GM19328 (cell line): ENCODE measurements around the gene ZNF628.
"Not testable (repeated sequence)": the region's sequence is repeated elsewhere in the genome, so short reads cannot be mapped to it uniquely, and the experiment has no call there.

ENCODE experiments used
- ATAC-seq: cut with Tn5 transposase; IDR thresholded peaks from one replicate; pipeline ENCODE4 v1.9.1; 2021; ENCODE audit warnings: mild to moderate bottlenecking, moderate library complexity; ENCODE audit not compliant: unreplicated experiment

The ZNF628 gene

GRCh38 chr19:55494172-55494761 is 17.9 kb downstream of the ZNF628 start:
- no peak for ATAC-seq

GRCh38 chr19:55495646-55496349 is 19.4 kb downstream of the ZNF628 start:
- ATAC-seq = no peak

GRCh38 chr19:55496820-55497219 is 20.4 kb downstream of the ZNF628 start:
- ATAC-seq = not testable (repeated sequence)

GRCh38 chr19:55497763-55498162 is 21.3 kb downstream of the ZNF628 start:
- no peak for ATAC-seq

- ATAC-seq = no peak
These were observed 21.9 kb downstream of the ZNF628 start for GRCh38 chr19:55498246-55498840.

GRCh38 chr19:55500368-55500952 is 24.0 kb downstream of the ZNF628 start:
- ATAC-seq = no peak

- no peak for ATAC-seq
These were observed 26.0 kb downstream of the ZNF628 start for GRCh38 chr19:55502197-55502952.

GRCh38 chr19:55503157-55503501 is 26.7 kb downstream of the ZNF628 start:
- ATAC-seq = no peak

- ATAC-seq = peak; percentile 88
These were observed 27.3 kb downstream of the ZNF628 start for GRCh38 chr19:55503502-55504251.

- no peak for ATAC-seq
These were observed 27.8 kb downstream of the ZNF628 start for GRCh38 chr19:55504252-55504603.

GRCh38 chr19:55504981-55505380 is 28.6 kb downstream of the ZNF628 start:
- ATAC-seq = no peak

- no peak for ATAC-seq
These were observed 31.7 kb downstream of the ZNF628 start for GRCh38 chr19:55508120-55508519.

- peak; percentile 96 for ATAC-seq
These were observed 40.6 kb downstream of the ZNF628 start for GRCh38 chr19:55516878-55517620.

GRCh38 chr19:55519451-55520311 is 43.3 kb downstream of the ZNF628 start:
- no peak for ATAC-seq

- ATAC-seq = no peak
These were observed 44.4 kb downstream of the ZNF628 start for GRCh38 chr19:55520691-55521292.

- no peak for ATAC-seq
These were observed 49.1 kb downstream of the ZNF628 start for GRCh38 chr19:55525289-55526101.

GRCh38 chr19:55526216-55527196 is 50.1 kb downstream of the ZNF628 start:
- no peak for ATAC-seq
